Astrocyte (in vitro differentiated cells and primary cell): ENCODE results near the gene SPTBN1. TPM values are rescaled to one million over a fixed set of nuclear protein-coding genes. Genes with fewer than 3 reads are reported as not detected.

Experiments used
- DNase-seq: peaks from one replicate; pipeline ENCODE4 v3.0.0-alpha.2; 2010; ENCODE audit warnings: low read depth
- FAIRE-seq: peaks from 2 replicates; lab custom pipeline; 2011; peaks lifted over from hg19 to GRCh38; lab: Jason Lieb, UNC
- H2AFZ ChIP-seq: 2 replicates; pipeline ENCODE4 v1.6.0; 2012; ENCODE audit warnings: low read depth, low read length, inconsistent platforms
- H3K27ac ChIP-seq: 2 replicates; pipeline ENCODE4 v1.5.1; 2011; ENCODE audit warnings: low read depth, low read length, inconsistent platforms
- H3K27me3 ChIP-seq: 2 replicates; pipeline ENCODE4 v1.6.0; 2011; ENCODE audit warnings: low read length, inconsistent platforms; ENCODE audit not compliant: insufficient read depth
- H3K36me3 ChIP-seq: 2 replicates; pipeline ENCODE4 v1.5.1; 2011; ENCODE audit warnings: low read length, inconsistent platforms; ENCODE audit not compliant: insufficient read depth
- H3K4me1 ChIP-seq: 2 replicates; pipeline ENCODE4 v1.5.1; 2011; ENCODE audit warnings: low read length, inconsistent platforms; ENCODE audit not compliant: insufficient read depth
- H3K4me2 ChIP-seq: 2 replicates; pipeline ENCODE4 v1.6.0; 2012; ENCODE audit warnings: low read length, inconsistent platforms
- H3K4me3 ChIP-seq: 2 replicates; pipeline ENCODE4 v1.5.1; 2011; ENCODE audit warnings: low read depth, mild to moderate bottlenecking, low read length, inconsistent platforms; ENCODE audit not compliant: insufficient read depth
- H3K79me2 ChIP-seq: 2 replicates; pipeline ENCODE4 v1.6.0; 2012; ENCODE audit warnings: mild to moderate bottlenecking, low read length, inconsistent platforms; ENCODE audit not compliant: insufficient read depth
- H3K9ac ChIP-seq: 2 replicates; pipeline ENCODE4 v1.6.0; 2012; ENCODE audit warnings: mild to moderate bottlenecking, low read length, inconsistent platforms
- H3K9me3 ChIP-seq: 2 replicates; pipeline ENCODE4 v1.5.1; 2012; ENCODE audit warnings: low read depth, mild to moderate bottlenecking, low read length, inconsistent platforms; ENCODE audit not compliant: insufficient read depth
- H4K20me1 ChIP-seq: 2 replicates; pipeline ENCODE4 v1.6.0; 2012; ENCODE audit warnings: low read length, inconsistent platforms; ENCODE audit not compliant: insufficient read depth
- H3K27ac Mint-ChIP-seq: one replicate; pipeline ENCODE4 v1.8.0; 2021; ENCODE audit warnings: mild to moderate bottlenecking, mixed read lengths; ENCODE audit not compliant: unreplicated experiment
- H3K27me3 Mint-ChIP-seq: one replicate; pipeline ENCODE4 v1.8.0; 2021; ENCODE audit warnings: low read depth, mixed read lengths; ENCODE audit not compliant: unreplicated experiment
- H3K36me3 Mint-ChIP-seq: one replicate; pipeline ENCODE4 v1.8.0; 2021; ENCODE audit warnings: low read depth, mixed read lengths; ENCODE audit not compliant: unreplicated experiment
- H3K4me1 Mint-ChIP-seq: one replicate; pipeline ENCODE4 v1.8.0; 2021; ENCODE audit warnings: low read depth, mixed read lengths; ENCODE audit not compliant: unreplicated experiment
- H3K4me3 Mint-ChIP-seq: one replicate; pipeline ENCODE4 v1.8.0; 2021; ENCODE audit warnings: mild to moderate bottlenecking, moderate library complexity, mixed read lengths; ENCODE audit not compliant: unreplicated experiment
- H3K9me3 Mint-ChIP-seq: one replicate; pipeline ENCODE4 v1.8.0; 2021; ENCODE audit warnings: mild to moderate bottlenecking, mixed read lengths; ENCODE audit not compliant: unreplicated experiment
- EZH2 ChIP-seq: IDR thresholded peaks from 2 replicates; pipeline ENCODE4 v1.6.1; 2012; ENCODE audit warnings: mild to moderate bottlenecking, low read length, inconsistent platforms; ENCODE audit not compliant: insufficient read depth
- total RNA-seq: library from RNA; stranded (reverse); gene quantifications from 2 replicates; pipeline ENCODE4 v1.2.1, GENCODE V29; 2021
- TF ChIP-seq, protein P1 (sequence below): IDR thresholded peaks from 2 replicates; pipeline ENCODE4 v1.5.1; 2011; ENCODE audit warnings: low read depth, mild to moderate bottlenecking, inconsistent platforms, low read length, moderate library complexity; ENCODE audit not compliant: insufficient read depth

The SPTBN1 gene
- total RNA-seq, 1 donor from 2014 or later, result 311 TPM

DNA sequence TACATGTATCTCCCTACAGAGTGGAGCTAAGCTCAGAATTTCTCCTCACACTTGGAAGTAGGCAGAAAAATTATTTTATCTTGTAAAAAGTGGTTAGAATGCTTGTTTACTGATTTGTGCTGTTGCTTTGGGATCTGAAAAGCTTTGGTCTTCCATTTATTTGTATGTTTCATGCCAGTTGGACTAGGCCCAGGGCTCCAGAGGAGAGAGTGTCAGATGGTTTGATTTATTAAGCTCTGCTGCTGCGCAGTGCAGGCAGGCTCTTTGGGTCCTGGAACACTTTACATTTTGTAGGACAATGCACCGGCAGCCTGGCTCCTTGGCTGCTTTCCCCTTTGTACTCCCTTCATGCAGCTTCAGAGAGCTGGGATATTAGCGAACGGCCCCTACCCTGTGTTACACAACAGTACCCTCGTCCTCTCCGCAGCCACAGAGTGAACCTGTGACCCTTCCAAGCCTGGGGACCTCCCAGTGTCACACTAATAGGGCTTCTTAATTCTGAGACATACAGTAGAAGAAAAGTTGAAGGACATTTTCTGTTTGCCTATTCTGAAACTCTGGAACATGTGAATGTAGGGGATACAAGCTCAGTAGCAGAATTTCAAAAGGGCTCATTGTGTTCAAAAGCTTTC lies 210.6 kb downstream of the SPTBN1 start:
- Histone ChIP-seq H2AFZ (no peak overlapping the region), H3K27ac (peak overlapping the region; percentile 45), H3K4me2 (peak overlapping the region; percentile 56), H3K4me3 (no peak overlapping the region), H4K20me1 (peaks cover 48% of the 10 kb centered on the region), H3K27me3 (no peaks in the 10 kb centered on the region), H3K4me1 (peaks cover 19% of the 10 kb centered on the region), H3K79me2 (peaks cover 9% of the 10 kb centered on the region), H3K9ac (no peak overlapping the region), H3K9me3 (no peaks in the 10 kb centered on the region), H3K36me3 (peaks cover 78% of the 10 kb centered on the region)
- TF ChIP-seq, protein P1, sequence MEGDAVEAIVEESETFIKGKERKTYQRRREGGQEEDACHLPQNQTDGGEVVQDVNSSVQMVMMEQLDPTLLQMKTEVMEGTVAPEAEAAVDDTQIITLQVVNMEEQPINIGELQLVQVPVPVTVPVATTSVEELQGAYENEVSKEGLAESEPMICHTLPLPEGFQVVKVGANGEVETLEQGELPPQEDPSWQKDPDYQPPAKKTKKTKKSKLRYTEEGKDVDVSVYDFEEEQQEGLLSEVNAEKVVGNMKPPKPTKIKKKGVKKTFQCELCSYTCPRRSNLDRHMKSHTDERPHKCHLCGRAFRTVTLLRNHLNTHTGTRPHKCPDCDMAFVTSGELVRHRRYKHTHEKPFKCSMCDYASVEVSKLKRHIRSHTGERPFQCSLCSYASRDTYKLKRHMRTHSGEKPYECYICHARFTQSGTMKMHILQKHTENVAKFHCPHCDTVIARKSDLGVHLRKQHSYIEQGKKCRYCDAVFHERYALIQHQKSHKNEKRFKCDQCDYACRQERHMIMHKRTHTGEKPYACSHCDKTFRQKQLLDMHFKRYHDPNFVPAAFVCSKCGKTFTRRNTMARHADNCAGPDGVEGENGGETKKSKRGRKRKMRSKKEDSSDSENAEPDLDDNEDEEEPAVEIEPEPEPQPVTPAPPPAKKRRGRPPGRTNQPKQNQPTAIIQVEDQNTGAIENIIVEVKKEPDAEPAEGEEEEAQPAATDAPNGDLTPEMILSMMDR, result no peak
- no peak for TF ChIP-seq EZH2
- peaks cover 48% of the 10 kb centered on the region for H3K36me3 Mint-ChIP-seq
- no peaks in the 10 kb centered on the region for H3K9me3 Mint-ChIP-seq
- peaks cover 12% of the 10 kb centered on the region for H3K4me1 Mint-ChIP-seq
- no peaks in the 10 kb centered on the region for H3K27me3 Mint-ChIP-seq
- H3K4me3 Mint-ChIP-seq, result no peak overlapping the region
- peak; percentile 24 for DNase-seq
- no peak for FAIRE-seq
- H3K27ac Mint-ChIP-seq, result no peak overlapping the region

DNA sequence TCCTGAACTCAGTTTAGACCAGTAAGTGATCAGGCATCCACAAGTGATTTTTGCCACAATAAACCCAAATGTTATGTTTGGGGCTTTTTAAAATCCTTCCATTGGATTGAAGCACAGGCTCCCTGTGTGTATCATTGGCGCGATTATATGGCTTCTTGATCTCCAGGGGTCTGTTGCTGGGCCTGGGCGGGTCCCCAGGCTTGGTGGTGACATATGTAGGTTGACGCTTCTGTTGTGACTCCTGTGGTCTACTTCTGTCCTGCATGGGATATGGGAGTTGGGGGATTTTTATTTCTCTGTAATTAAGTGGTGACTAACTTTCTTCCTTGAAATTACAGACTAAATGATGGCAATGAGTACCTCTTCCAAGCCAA lies 211.1 kb downstream of the SPTBN1 start:
- Mint-ChIP-seq H3K4me3 (no peak overlapping the region), H3K36me3 (peaks cover 49% of the 10 kb centered on the region), H3K4me1 (peaks cover 12% of the 10 kb centered on the region), H3K27ac (no peak overlapping the region), H3K9me3 (no peaks in the 10 kb centered on the region), H3K27me3 (no peaks in the 10 kb centered on the region)
- H2AFZ ChIP-seq, result no peak overlapping the region
- no peak overlapping the region for H3K27ac ChIP-seq
- peaks cover 9% of the 10 kb centered on the region for H3K79me2 ChIP-seq
- H3K4me3 ChIP-seq, result no peak overlapping the region
- no peaks in the 10 kb centered on the region for H3K9me3 ChIP-seq
- DNase-seq (no peak), FAIRE-seq (no peak)
- no peak overlapping the region for H3K9ac ChIP-seq
- TF ChIP-seq, protein P1, result no peak
- H3K27me3 ChIP-seq, result no peaks in the 10 kb centered on the region
- H3K36me3 ChIP-seq, result peaks cover 73% of the 10 kb centered on the region
- H3K4me1 ChIP-seq, result peaks cover 19% of the 10 kb centered on the region
- peaks cover 45% of the 10 kb centered on the region for H4K20me1 ChIP-seq
- no peak overlapping the region for H3K4me2 ChIP-seq
